ENCODE data around the gene STPG4. TPM values are rescaled to one million over a fixed set of nuclear protein-coding genes. Genes with fewer than 3 reads are reported as not detected.

Gene STPG4
- total RNA-seq, 1 experiment from 2014 or later = 0.13 TPM

DNA sequence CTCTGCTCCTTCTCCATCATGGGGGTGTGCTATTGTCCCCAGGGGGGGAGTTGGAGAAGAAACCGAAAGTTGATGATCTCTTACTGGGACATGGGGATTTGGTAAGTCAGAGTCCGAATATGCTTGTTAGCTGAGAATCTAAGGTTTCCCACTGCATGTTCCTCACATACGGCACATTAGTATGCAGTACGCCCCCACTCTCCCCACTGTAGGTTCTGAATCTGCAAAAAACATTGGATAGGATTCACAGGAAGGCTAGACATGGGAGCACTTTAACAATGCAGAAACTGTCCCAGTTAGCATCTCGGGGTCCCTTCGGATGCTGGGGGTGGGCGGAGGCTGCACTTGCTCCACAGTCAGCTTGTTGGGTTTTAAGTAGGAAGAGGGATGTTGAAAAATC lies 102.3 kb downstream of the STPG4 start:
- no peak for DNase-seq
- no CpG with 5 or more reads among the region's 7 CpGs for WGBS (ENCODE audit: extremely low coverage, insufficient read length, low lambda C conversion rate)
- H3K23me2 ChIP-seq (ENCODE audit: insufficient read length, low read depth, low read length, poor library complexity, severe bottlenecking) = no peaks in the 10 kb centered on the region
- TF ChIP-seq CTCF (conservative IDR thresholded peaks at IDR 0.05) = no peak
- H3K9ac ChIP-seq (ENCODE audit: extremely low read depth, insufficient read length, low read length) = no peak overlapping the region
- no peak overlapping the region for H2AFZ ChIP-seq (ENCODE audit: low read length)
- no peak overlapping the region for H2BK5ac ChIP-seq (ENCODE audit: insufficient read length, low read length)
- Mint-ChIP-seq H3K27me3 (ENCODE audit: low read depth) (no peaks in the 10 kb centered on the region), H3K9me3 (no peaks in the 10 kb centered on the region), H3K4me3 (no peak overlapping the region), H3K4me1 (peaks cover 22 to 27% of the 10 kb centered on the region in 2 experiments), H3K27ac (no peak overlapping the region), H3K36me3 (ENCODE audit: insufficient read depth in 1 of 3, low read depth in 3 of 3) (peaks cover 0 to 12% (median 5%) of the 10 kb centered on the region in 3 experiments; a peak in 2 of 7 replicates)
- H4K5ac ChIP-seq (ENCODE audit: insufficient read length, low read depth, low read length) = no peak overlapping the region
- no peak overlapping the region for H3K4ac ChIP-seq (ENCODE audit: low read depth, low read length)
- H2BK20ac ChIP-seq (ENCODE audit: low read depth, low read length, poor library complexity, severe bottlenecking) = no peak overlapping the region
- H4K20me1 ChIP-seq (ENCODE audit: control insufficient read depth, insufficient read depth, insufficient read length) = no peaks in the 10 kb centered on the region
- no peaks in the 10 kb centered on the region for H3K79me2 ChIP-seq (ENCODE audit: insufficient read depth, low read length)
- H2BK120ac ChIP-seq (ENCODE audit: low read depth, low read length, poor library complexity, severe bottlenecking) = no peak overlapping the region
- peaks cover 11% of the 10 kb centered on the region; the same call in 1 of the 2 replicates for H3K4me1 ChIP-seq (ENCODE audit: insufficient read depth, low read length)
- no peak overlapping the region for H2AK5ac ChIP-seq (ENCODE audit: insufficient read length, low read length)
- H3K18ac ChIP-seq (ENCODE audit: insufficient read length, low read depth, low read length) = no peak overlapping the region
- no peak overlapping the region for H3K14ac ChIP-seq (ENCODE audit: insufficient read depth, low read length)
- H2BK15ac ChIP-seq (ENCODE audit: low read depth, low read length) = no peak overlapping the region
- H3K27me3 ChIP-seq (ENCODE audit: insufficient read depth, low read length) = no peaks in the 10 kb centered on the region
- no peak overlapping the region for H4K8ac ChIP-seq (replicated peaks; ENCODE audit: insufficient read length, low read depth, low read length)
- H2BK12ac ChIP-seq (ENCODE audit: insufficient read length, low read depth, low read length) = no peak overlapping the region
- no peak overlapping the region for H3K23ac ChIP-seq (ENCODE audit: insufficient read length, low read depth, low read length)
- H3K4me2 ChIP-seq (ENCODE audit: insufficient read depth, insufficient read length, low read length) = no peak overlapping the region
- H3K9me3 ChIP-seq (ENCODE audit: control insufficient read depth, low read depth, low read length) = no peaks in the 10 kb centered on the region
- no peak overlapping the region for H4K91ac ChIP-seq (ENCODE audit: insufficient read length, low read depth, low read length)
- H3K27ac ChIP-seq (ENCODE audit: insufficient read length, low read depth, low read length) = no peak overlapping the region
- no peak overlapping the region for H3K56ac ChIP-seq (ENCODE audit: insufficient read length, low read depth, low read length)
- no peaks in the 10 kb centered on the region for H3K79me1 ChIP-seq (ENCODE audit: insufficient read depth, low read depth, low read length, poor library complexity, severe bottlenecking)
- H3T11ph ChIP-seq (ENCODE audit: low read length) = no peak overlapping the region
